H1 (cell line): ENCODE measurements around the gene GOLGA1. TPM values are rescaled to one million over a fixed set of nuclear protein-coding genes. Genes with fewer than 3 reads are reported as not detected.

ENCODE experiments used
- CTCF ChIA-PET: fragments of 300-600 bp; sonication (Branson Sonifier 250); formaldehyde crosslinking; loops from one replicate; lab custom pipeline; 2021; ENCODE audit not compliant: partially characterized antibody; lab: Charles Lee
- POLR2A ChIA-PET: fragments of 300-600 bp; sonication (Branson Sonifier 250); formaldehyde crosslinking; loops from one replicate; lab custom pipeline; 2021; ENCODE audit warnings: inconsistent platforms; ENCODE audit not compliant: partially characterized antibody; lab: Charles Lee
- DNase-seq, 2 experiments: peaks; one replicate each; pipeline versions ENCODE4 v3.0.0 to v3.0.0-alpha.2; 2010 to 2022; ENCODE audit warnings: low spot score in 2 of 2, low read depth in 1 of 2, mixed read lengths in 1 of 2
- FAIRE-seq: peaks from 2 replicates; lab custom pipeline; 2011; peaks lifted over from hg19 to GRCh38; lab: Jason Lieb, UNC
- H2AFZ ChIP-seq: 2 replicates; pipeline ENCODE4 v1.8.1; 2012; ENCODE audit warnings: low read length, inconsistent platforms
- H2AK5ac ChIP-seq: 2 replicates; pipeline ENCODE4 v1.6.1; 2013; ENCODE audit warnings: low read depth, low read length
- H2BK120ac ChIP-seq: replicated peaks from 2 replicates; pipeline ENCODE3; 2013; ENCODE audit warnings: low read depth, low read length, inconsistent platforms
- H2BK12ac ChIP-seq: 2 replicates; pipeline ENCODE4 v1.6.1; 2013; ENCODE audit warnings: low read depth, low read length
- H2BK15ac ChIP-seq: 2 replicates; pipeline ENCODE4 v1.6.1; 2013; ENCODE audit warnings: low read length
- H2BK20ac ChIP-seq: 2 replicates; pipeline ENCODE4 v1.6.1; 2013; ENCODE audit warnings: low read length
- H2BK5ac ChIP-seq: 2 replicates; pipeline ENCODE4 v1.6.1; 2013; ENCODE audit warnings: low read depth, low read length
- H3K14ac ChIP-seq: 2 replicates; pipeline ENCODE4 v1.6.1; 2013; ENCODE audit warnings: inconsistent platforms; ENCODE audit not compliant: insufficient read length
- H3K18ac ChIP-seq: 2 replicates; pipeline ENCODE4 v1.6.1; 2013; ENCODE audit warnings: low read length; ENCODE audit errors: extremely low read depth
- H3K23ac ChIP-seq: 2 replicates; pipeline ENCODE4 v1.6.1; 2013; ENCODE audit warnings: inconsistent platforms; ENCODE audit not compliant: insufficient read length
- H3K23me2 ChIP-seq: 2 replicates; pipeline ENCODE4 v1.6.1; 2013; ENCODE audit warnings: low read depth, low read length
- H3K27ac ChIP-seq: 2 replicates; pipeline ENCODE4 v1.6.1; 2011; ENCODE audit warnings: low read depth, low read length, inconsistent platforms
- H3K27me3 ChIP-seq, 4 experiments: replicated peaks in 1 of 4; 1 replicate in 1 of 4; 2 replicates in 3 of 4; pipeline versions ENCODE4 v1.6.1 to v1.8.1; 2011 to 2013; ENCODE audit warnings: low read length in 3 of 4, mild to moderate bottlenecking in 3 of 4, inconsistent platforms in 2 of 4, mixed read lengths in 2 of 4, moderate library complexity in 1 of 4; ENCODE audit not compliant: control insufficient read depth in 3 of 4, insufficient read depth in 3 of 4; ENCODE audit errors: extremely low read depth in 1 of 4
- H3K36me3 ChIP-seq, 4 experiments: 2 replicates each; pipeline versions ENCODE4 v1.6.1 to v1.8.1; 2011 to 2013; ENCODE audit warnings: mild to moderate bottlenecking in 4 of 4, low read length in 3 of 4, moderate library complexity in 2 of 4, control low read depth in 1 of 4, inconsistent platforms in 1 of 4; ENCODE audit not compliant: insufficient read depth in 4 of 4, control insufficient read depth in 2 of 4
- H3K4ac ChIP-seq: replicated peaks from 2 replicates; pipeline ENCODE3; 2013; ENCODE audit warnings: low read length, low read depth, mixed read lengths, inconsistent platforms; ENCODE audit not compliant: insufficient read length
- H3K4me1 ChIP-seq, 4 experiments: replicated peaks in 1 of 4; 1 replicate in 1 of 4; 2 replicates in 3 of 4; pipeline versions ENCODE4 v1.6.1 to v1.8.1; 2011 to 2013; ENCODE audit warnings: low read length in 3 of 4, inconsistent platforms in 2 of 4, mixed read lengths in 1 of 4; ENCODE audit not compliant: insufficient read depth in 4 of 4, control insufficient read depth in 3 of 4
- H3K4me2 ChIP-seq, 2 experiments: 2 replicates each; pipeline versions ENCODE4 v1.6.1 to v1.8.1; 2011 to 2013; ENCODE audit warnings: low read depth in 2 of 2, low read length in 2 of 2, control low read depth in 1 of 2, inconsistent platforms in 1 of 2, mild to moderate bottlenecking in 1 of 2; ENCODE audit not compliant: insufficient read depth in 1 of 2
- H3K4me3 ChIP-seq, 4 experiments: fragments of 200-600, 300-600 bp in 1 of 4; sonication (generic), shearing (Covaris generic), sonication (Bioruptor Twin) in 1 of 4; 2 replicates each; pipeline versions ENCODE4 v1.5.1 to v1.8.1; 2011 to 2016; ENCODE audit warnings: low read length in 4 of 4, low read depth in 3 of 4, control low read depth in 2 of 4, inconsistent platforms in 2 of 4, mild to moderate bottlenecking in 2 of 4, mixed read lengths in 1 of 4, moderate library complexity in 1 of 4; ENCODE audit not compliant: insufficient read depth in 2 of 4; ENCODE audit errors: extremely low read depth in 1 of 4
- H3K56ac ChIP-seq: replicated peaks from 2 replicates; pipeline ENCODE3; 2013; ENCODE audit warnings: low read depth, mild to moderate bottlenecking, mixed read lengths, low read length, inconsistent platforms; ENCODE audit not compliant: insufficient read length
- H3K79me1 ChIP-seq: 2 replicates; pipeline ENCODE4 v1.6.1; 2013; ENCODE audit warnings: low read depth, low read length, control low read depth
- H3K79me2 ChIP-seq, 2 experiments: 2 replicates each; pipeline versions ENCODE4 v1.6.1 to v1.8.1; 2012 to 2013; ENCODE audit warnings: low read length in 2 of 2, mild to moderate bottlenecking in 2 of 2, inconsistent platforms in 1 of 2; ENCODE audit not compliant: insufficient read depth in 2 of 2, control insufficient read depth in 1 of 2
- H3K9ac ChIP-seq, 4 experiments: replicated peaks in 1 of 4; 1 replicate in 1 of 4; 2 replicates in 3 of 4; pipeline versions ENCODE4 v1.6.1 to v1.8.1; 2011 to 2013; ENCODE audit warnings: low read depth in 3 of 4, low read length in 3 of 4, control low read depth in 2 of 4, mild to moderate bottlenecking in 2 of 4, moderate library complexity in 2 of 4, inconsistent platforms in 1 of 4; ENCODE audit errors: extremely low read depth in 1 of 4
- H3K9me3 ChIP-seq, 2 experiments: 2 replicates each; pipeline versions ENCODE4 v1.6.1 to v1.8.1; 2012 to 2013; ENCODE audit warnings: mild to moderate bottlenecking in 2 of 2, moderate library complexity in 2 of 2, control low read depth in 1 of 2, inconsistent platforms in 1 of 2, low read depth in 1 of 2, low read length in 1 of 2, mixed read lengths in 1 of 2; ENCODE audit not compliant: insufficient read depth in 2 of 2
- H4K20me1 ChIP-seq, 2 experiments: replicated peaks in 1 of 2; 2 replicates each; pipeline versions ENCODE3 to v1.8.1; 2011 to 2013; ENCODE audit warnings: inconsistent platforms in 2 of 2, low read length in 2 of 2, mild to moderate bottlenecking in 1 of 2; ENCODE audit not compliant: insufficient read depth in 2 of 2, control insufficient read depth in 1 of 2
- H4K5ac ChIP-seq: 2 replicates; pipeline ENCODE4 v1.6.1; 2013; ENCODE audit warnings: low read length, low read depth, mixed read lengths, inconsistent platforms; ENCODE audit not compliant: insufficient read length
- H4K8ac ChIP-seq: 2 replicates; pipeline ENCODE4 v1.8.0; 2013; ENCODE audit warnings: mild to moderate bottlenecking, moderate library complexity, low read length, inconsistent platforms; ENCODE audit not compliant: insufficient read depth; ENCODE audit errors: extremely low read depth
- H4K91ac ChIP-seq: replicated peaks from 2 replicates; pipeline ENCODE3; 2013; ENCODE audit warnings: low read length, mixed read lengths, inconsistent platforms; ENCODE audit not compliant: insufficient read length
- ASH2L ChIP-seq: fragments of 200-600, 300-600 bp; sonication (generic); IDR thresholded peaks from one replicate; pipeline ENCODE4 v1.7.1; 2017; ENCODE audit warnings: low read length
- ATF3 ChIP-seq: IDR thresholded peaks from 2 replicates; pipeline ENCODE4 v1.6.1; 2011; ENCODE audit warnings: low read depth, mild to moderate bottlenecking, low read length; ENCODE audit not compliant: insufficient read depth
- CEBPB ChIP-seq: IDR thresholded peaks from 2 replicates; pipeline ENCODE4 v1.6.1; 2012; ENCODE audit warnings: low read depth, low read length
- CHD1 ChIP-seq: IDR thresholded peaks from 2 replicates; pipeline ENCODE4 v1.6.1; 2012; ENCODE audit warnings: low read depth, low read length, improper control_type of control experiment
- GABPA ChIP-seq: IDR thresholded peaks from 2 replicates; pipeline ENCODE4 v1.6.1; 2011; ENCODE audit warnings: mild to moderate bottlenecking, low read length, moderate library complexity, borderline replicate concordance; ENCODE audit not compliant: insufficient read depth
- GTF2F1 ChIP-seq: IDR thresholded peaks from 2 replicates; pipeline ENCODE4 v1.6.1; 2012; ENCODE audit warnings: low read depth, low read length, improper control_type of control experiment, borderline replicate concordance
- HDAC6 ChIP-seq: IDR thresholded peaks from one replicate; pipeline ENCODE4 v1.7.1; 2012; ENCODE audit warnings: low read depth, mild to moderate bottlenecking, inconsistent platforms, low read length, moderate library complexity
- JUN ChIP-seq: IDR thresholded peaks from 2 replicates; pipeline ENCODE4 v1.6.1; 2011; ENCODE audit warnings: low read depth, mild to moderate bottlenecking, improper control_type of control experiment, low read length
- MAFK ChIP-seq: IDR thresholded peaks from 2 replicates; pipeline ENCODE4 v1.6.1; 2012; ENCODE audit warnings: low read depth, mild to moderate bottlenecking, improper control_type of control experiment, low read length
- MAX ChIP-seq: IDR thresholded peaks from 2 replicates; pipeline ENCODE4 v1.6.1; 2012; ENCODE audit warnings: inconsistent platforms
- POU5F1 ChIP-seq: IDR thresholded peaks from 2 replicates; pipeline ENCODE4 v1.6.1; 2011; ENCODE audit warnings: low read depth, mild to moderate bottlenecking, low read length, moderate library complexity
- RBBP5 ChIP-seq: IDR thresholded peaks from 2 replicates; pipeline ENCODE4 v1.7.1; 2012; ENCODE audit warnings: low read depth, mild to moderate bottlenecking, inconsistent platforms, low read length, moderate library complexity, borderline replicate concordance
- SUZ12 ChIP-seq: fragments of 200-600 bp; sonication (generic); IDR thresholded peaks from 2 replicates; pipeline ENCODE4 v1.6.1; 2012; ENCODE audit warnings: mild to moderate bottlenecking, inconsistent platforms, low read length, moderate library complexity, mixed read lengths
- TBP ChIP-seq: IDR thresholded peaks from 2 replicates; pipeline ENCODE4 v1.6.1; 2011; ENCODE audit warnings: low read depth, low read length, improper control_type of control experiment
- YY1 ChIP-seq: IDR thresholded peaks from 2 replicates; pipeline ENCODE4 v1.6.1; 2011; ENCODE audit warnings: low read depth, mild to moderate bottlenecking, low read length
- WGBS, 2 experiments: shearing (Covaris generic) in 1 of 2; methylation state at CpG; one replicate each; pipeline versions ENCODE4 v1.1.6 to v1.1.7; 2013 to 2015; ENCODE audit warnings: low lambda C conversion rate in 2 of 2, mixed read lengths in 2 of 2, inconsistent platforms in 1 of 2, low coverage in 1 of 2, missing lambda C conversion rate in 1 of 2; ENCODE audit not compliant: insufficient replicate concordance in 2 of 2, insufficient coverage in 1 of 2, insufficient read length in 1 of 2; ENCODE audit errors: extremely low coverage in 1 of 2, missing lambda C conversion rate in 1 of 2; 5-methylcytosine and 5-hydroxymethylcytosine counted together
- polyA plus RNA-seq, 7 experiments: library from polyadenylated mRNA; depleted of rRNA in 3 of 7; stranded (reverse) in 5 of 7; unstranded in 2 of 7; fragments of >200 nt in 5 of 7; fragments of 200-250 nt in 2 of 7; gene quantifications; 1 replicate in 5 of 7; 2 replicates in 1 of 7; 4 replicates in 1 of 7; pipeline versions ENCODE4 v1.2.1 to v1.2.3, GENCODE V29; 2011 to 2013; ENCODE audit warnings: missing spikeins in 2 of 7, mixed read lengths in 2 of 7
- total RNA-seq: library from RNA; stranded (reverse); fragmentation: NEBNext Ultra II Directional; extraction: Animal tissue kit (Norgen Biotek cat#: 25700); gene quantifications from 2 replicates; pipeline ENCODE4 v1.2.1, GENCODE V29; 2021

The GOLGA1 gene
- total and polyA plus RNA-seq, 2 of the 8 experiments (the other 6 are each of a cell fraction or from before 2014, with no cell fraction given): 4.8 to 6.5 TPM

DNA sequence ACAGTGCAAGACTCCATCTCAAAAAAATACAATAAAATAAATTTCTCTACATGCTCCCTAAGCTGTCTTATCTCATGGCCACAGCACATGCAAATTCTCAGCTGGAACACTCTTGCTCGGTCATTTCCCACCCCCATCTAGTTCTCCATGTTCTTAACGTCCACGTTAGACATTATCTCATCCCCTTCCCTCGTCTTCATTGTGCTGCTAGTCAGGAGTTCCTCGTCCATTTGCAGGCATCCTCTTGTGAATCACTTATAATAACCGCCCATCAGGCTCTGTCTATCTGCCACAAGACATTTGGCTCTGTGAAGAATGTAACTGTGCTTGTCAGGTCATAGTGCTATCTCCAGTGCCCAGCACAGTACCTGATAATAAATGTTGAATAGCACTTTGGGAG, 32.9 kb upstream of the GOLGA1 start:
- DNase-seq (no peak), FAIRE-seq (no peak)
- Histone ChIP-seq H2AFZ (no peak overlapping the region), H3K9ac (no peak overlapping the region), H3K4me1 (no peaks in the 10 kb centered on the region), H3K27ac (no peak overlapping the region), H3K4ac (no peak overlapping the region), H4K8ac (no peak overlapping the region), H3K27me3 (no peaks in the 10 kb centered on the region), H4K20me1 (peaks cover 0 to 1% of the 10 kb centered on the region in 2 experiments), H4K5ac (no peak overlapping the region), H3K18ac (no peak overlapping the region), H2BK12ac (no peak overlapping the region), H3K23me2 (no peaks in the 10 kb centered on the region), H2BK5ac (no peak overlapping the region), H3K79me2 (no peaks in the 10 kb centered on the region), H3K4me2 (no peak overlapping the region), H3K36me3 (peaks cover 0 to 24% (median 2%) of the 10 kb centered on the region in 4 experiments; a peak in 3 of 8 replicates), H2BK20ac (no peak overlapping the region), H3K79me1 (no peaks in the 10 kb centered on the region), H2AK5ac (no peak overlapping the region), H3K56ac (no peak overlapping the region), H4K91ac (no peak overlapping the region), H3K9me3 (no peaks in the 10 kb centered on the region), H3K23ac (no peak overlapping the region), H3K14ac (no peak overlapping the region), H2BK120ac (no peak overlapping the region), H3K4me3 (no peak overlapping the region), H2BK15ac (no peak overlapping the region)
- 91% methylated on average over 6 of the region's 6 CpGs; no CpG with 5 or more reads in 1 of the 2 experiments for WGBS, 2 experiments
- CTCF ChIA-PET: interaction anchor here (0.6 kb wide), 1 partner anchor 128 kb away, joined by 5 read pairs; no protein-coding TSS in a partner anchor
- POLR2A ChIA-PET: interaction anchor here (0.6 to 1.2 kb wide), 2 partner anchors 9 to 315 kb away, joined by 3 to 5 read pairs; no protein-coding TSS in a partner anchor
- no peak for TF ChIP-seq JUN
- no peak for TF ChIP-seq RBBP5
- no peak for TF ChIP-seq TBP
- no peak for TF ChIP-seq HDAC6
- TF ChIP-seq GABPA: no peak
- TF ChIP-seq MAFK: no peak
- TF ChIP-seq SUZ12: no peak
- no peak for TF ChIP-seq YY1
- TF ChIP-seq ASH2L: no peak
- TF ChIP-seq ATF3: no peak
- no peak for TF ChIP-seq POU5F1
- TF ChIP-seq CEBPB: no peak
- TF ChIP-seq CHD1: no peak
- no peak for TF ChIP-seq GTF2F1
- TF ChIP-seq MAX: no peak
